WI38 (cell line): Measurements from ENCODE around the gene GCKR.

ENCODE experiments used
- H3K4me3 ChIP-seq: 2 replicates; pipeline ENCODE4 v1.5.1; 2011; ENCODE audit warnings: low read depth, mild to moderate bottlenecking, control low read depth, low read length
- CTCF ChIP-seq: IDR thresholded peaks from 2 replicates; pipeline ENCODE4 v1.5.1; 2012; ENCODE audit warnings: low read depth, mild to moderate bottlenecking, control low read depth, low read length

GCKR gene

GRCh38 chr2:27494944-27495554 is 1.6 kb upstream of the GCKR start, which contains the start of gene FNDC4:
FNDC4 (minus strand) TSS chr2:27495200; CDS start chr2:27494679, 521 bp downstream.
- peak within 1 kb of the TSS; percentile 78 for H3K4me3 ChIP-seq
- TF ChIP-seq CTCF = no peak

- H3K4me3 ChIP-seq = no peak overlapping the region; the same call in 1 of the 2 replicates
- TF ChIP-seq CTCF = no peak
Observed at GRCh38 chr2:27495840-27496356, 741 bp upstream of the GCKR start.

- no peak overlapping the region for H3K4me3 ChIP-seq
Observed at GRCh38 chr2:27497288-27497627, 619 bp downstream of the GCKR start.

GRCh38 chr2:27498975-27499374 is 2.3 kb downstream of the GCKR start:
- no peak for TF ChIP-seq CTCF
- H3K4me3 ChIP-seq = no peak overlapping the region

More at GRCh38 chr2:27497288-27497627, 619 bp downstream of the GCKR start:
- TF ChIP-seq CTCF = no peak

- TF ChIP-seq CTCF = no peak
- no peak overlapping the region for H3K4me3 ChIP-seq
Observed at GRCh38 chr2:27501042-27501441, 4.4 kb downstream of the GCKR start.

GRCh38 chr2:27502142-27502541 is 5.5 kb downstream of the GCKR start:
- TF ChIP-seq CTCF = no peak
- H3K4me3 ChIP-seq = no peak overlapping the region

GRCh38 chr2:27506587-27506986 is 9.9 kb downstream of the GCKR start:
- H3K4me3 ChIP-seq = no peak overlapping the region
- TF ChIP-seq CTCF = no peak
